GM19238 (cell line): ENCODE data around the gene ETS1.

ENCODE experiments used
- DNase-seq: peaks from one replicate; pipeline ENCODE4 v3.0.0; 2011; ENCODE audit warnings: low spot score; ENCODE audit not compliant: insufficient read length

ETS1 gene

GRCh38 chr11:128570632-128571031 is 16.7 kb downstream of the ETS1 start:
- DNase-seq = no peak

GRCh38 chr11:128569291-128569690 is 18.1 kb downstream of the ETS1 start:
- no peak for DNase-seq

GRCh38 chr11:128568166-128568778 is 19.1 kb downstream of the ETS1 start:
- no peak for DNase-seq

- no peak for DNase-seq
These were observed 20.2 kb downstream of the ETS1 start for GRCh38 chr11:128567130-128567529.

GRCh38 chr11:128565881-128566280 is 21.5 kb downstream of the ETS1 start:
- DNase-seq = no peak

GRCh38 chr11:128564642-128565245 is 22.6 kb downstream of the ETS1 start:
- no peak for DNase-seq

GRCh38 chr11:128563942-128564641 is 23.3 kb downstream of the ETS1 start:
- no peak for DNase-seq

- DNase-seq = no peak
These were observed 24.1 kb downstream of the ETS1 start for GRCh38 chr11:128563308-128563707.

- DNase-seq = no peak
These were observed 27.8 kb downstream of the ETS1 start for GRCh38 chr11:128559496-128560103.

GRCh38 chr11:128555606-128556005 is 31.8 kb downstream of the ETS1 start:
- no peak for DNase-seq

GRCh38 chr11:128553662-128554362 is 33.5 kb downstream of the ETS1 start:
- no peak for DNase-seq

GRCh38 chr11:128552783-128553661 is 34.3 kb downstream of the ETS1 start:
- DNase-seq = peak; percentile 76

GRCh38 chr11:128551611-128552335 is 35.6 kb downstream of the ETS1 start:
- no peak for DNase-seq

GRCh38 chr11:128551058-128551457 is 36.3 kb downstream of the ETS1 start:
- no peak for DNase-seq

- no peak for DNase-seq
These were observed 37.0 kb downstream of the ETS1 start for GRCh38 chr11:128550261-128550821.

- DNase-seq = no peak
These were observed 38.0 kb downstream of the ETS1 start for GRCh38 chr11:128549256-128549944.

GRCh38 chr11:128548649-128549255 is 38.6 kb downstream of the ETS1 start:
- no peak for DNase-seq

GRCh38 chr11:128547946-128548648 is 39.3 kb downstream of the ETS1 start:
- DNase-seq = no peak
